SK-N-MC (cell line): ENCODE results near the gene HENMT1.
"Not testable (repeated sequence)": the region's sequence is repeated elsewhere in the genome, so short reads cannot be mapped to it uniquely, and the experiment has no call there.

ENCODE experiments used
- DNase-seq: peaks from one replicate; pipeline ENCODE4 v3.0.0-alpha.2; 2011; ENCODE audit warnings: low read depth, low spot score
- H3K27ac ChIP-seq: fragments of 200-600 bp; sonication (generic); 2 replicates; pipeline ENCODE4 v1.5.1; 2016; ENCODE audit warnings: mixed run types
- H3K36me3 ChIP-seq: fragments of 200-600 bp; sonication (generic); 2 replicates; pipeline ENCODE4 v1.6.1; 2017; ENCODE audit warnings: antibody characterized with exemption, low read length, mixed read lengths; ENCODE audit not compliant: insufficient read depth
- H3K4me3 ChIP-seq: fragments of 200-600 bp; sonication (generic); 2 replicates; pipeline ENCODE4 v1.5.1; 2016
- H3K9ac ChIP-seq: fragments of 200-600 bp; sonication (generic); 2 replicates; pipeline ENCODE4 v1.8.0; 2017; ENCODE audit warnings: mixed run types, mixed read lengths; ENCODE audit not compliant: insufficient read length
- H3K9me3 ChIP-seq: fragments of 200-600 bp; sonication (generic); 2 replicates; pipeline ENCODE4 v1.6.1; 2017; ENCODE audit warnings: low read depth, mild to moderate bottlenecking, antibody characterized with exemption, low read length, moderate library complexity, mixed read lengths
- EZH2 ChIP-seq: fragments of 200-600 bp; sonication (generic); IDR thresholded peaks from one replicate; pipeline ENCODE4 v1.6.1; 2017; ENCODE audit warnings: antibody characterized with exemption
- FOXP2 ChIP-seq: optimal IDR thresholded peaks from 2 replicates; pipeline ENCODE3; 2011; ENCODE audit warnings: mild to moderate bottlenecking, moderate library complexity; ENCODE audit not compliant: insufficient read depth; ENCODE audit errors: extremely low read length, control extremely low read depth
- POLR2AphosphoS5 ChIP-seq: IDR thresholded peaks from 2 replicates; pipeline ENCODE4 v1.6.1; 2012; ENCODE audit warnings: mild to moderate bottlenecking, low read depth, low read length, borderline replicate concordance

HENMT1 gene

DNA sequence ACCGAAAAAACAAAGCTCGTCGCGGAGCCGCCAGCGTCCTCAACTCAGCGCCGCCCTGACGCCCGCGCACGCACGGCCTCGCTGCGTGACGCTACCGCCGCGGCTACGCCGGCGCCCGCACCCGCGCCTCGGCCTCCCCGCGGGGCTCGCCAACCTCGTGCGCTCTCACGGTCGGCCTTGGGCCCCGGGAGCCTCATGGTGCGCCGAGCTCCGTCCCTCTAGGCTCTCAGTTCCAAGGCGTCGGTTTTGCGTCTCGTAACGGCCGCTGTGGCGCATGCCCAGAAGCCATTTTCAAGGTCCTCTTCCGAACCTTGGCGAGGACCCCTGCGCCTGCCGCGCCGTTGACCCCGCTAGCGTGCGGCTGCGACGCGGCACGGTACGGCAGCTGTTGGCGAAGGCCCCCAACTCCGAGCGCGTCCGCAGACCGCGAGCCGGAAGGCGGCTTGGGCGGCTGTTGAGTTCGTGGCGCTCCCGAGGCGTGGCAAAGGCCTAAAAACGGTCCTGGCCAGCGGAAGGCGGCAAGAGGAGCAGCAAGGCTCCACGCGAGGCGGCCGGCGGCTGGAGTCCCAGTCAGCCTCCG lies at the start of gene HENMT1:
HENMT1 (minus strand) TSS at position 64 of the 580 bp plus-strand sequence. CDS start 1,209 bp downstream, outside the sequence.
- no peak within 1 kb of the TSS for H3K9ac ChIP-seq
- no peak within 1 kb of the TSS for H3K4me3 ChIP-seq
- no peak for TF ChIP-seq POLR2AphosphoS5
- no peak for TF ChIP-seq EZH2
- TF ChIP-seq FOXP2 = no peak
- no peak for DNase-seq
- no peaks in the 10 kb centered on the region for H3K36me3 ChIP-seq
- H3K27ac ChIP-seq = no peak within 1 kb of the TSS
- H3K9me3 ChIP-seq = no peaks in the 10 kb centered on the region

GRCh38 chr1:108708691-108709660 lies 48.1 kb upstream of the HENMT1 start:
- H3K4me3 ChIP-seq = no peak overlapping the region
- no peak overlapping the region for H3K9ac ChIP-seq
- DNase-seq = no peak
- H3K9me3 ChIP-seq = no peaks in the 10 kb centered on the region
- TF ChIP-seq POLR2AphosphoS5 = no peak
- TF ChIP-seq FOXP2 = no peak
- no peak for TF ChIP-seq EZH2
- no peaks in the 10 kb centered on the region for H3K36me3 ChIP-seq
- no peak overlapping the region for H3K27ac ChIP-seq

DNA sequence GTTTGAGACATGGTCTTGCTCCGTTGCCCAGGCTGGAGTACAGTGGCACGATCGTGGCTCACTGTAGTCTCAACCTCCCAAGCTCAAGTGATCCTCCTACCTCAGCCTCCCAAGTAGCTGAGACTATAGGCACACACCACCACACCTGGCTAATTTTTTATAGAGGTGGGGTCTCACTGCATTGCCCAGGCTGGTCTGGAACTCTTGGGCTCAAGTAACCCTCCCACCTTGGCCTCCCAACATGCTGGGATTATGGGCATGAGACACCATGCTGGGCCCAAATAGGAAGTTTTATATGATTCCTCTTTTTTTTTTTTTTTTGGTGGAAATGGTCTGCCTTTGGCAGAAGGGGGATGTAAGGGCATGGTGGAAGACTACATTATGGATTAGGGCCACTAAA lies 45.8 kb upstream of the HENMT1 start:
- no peaks in the 10 kb centered on the region for H3K9me3 ChIP-seq
- H3K4me3 ChIP-seq = no peak overlapping the region
- no peak for TF ChIP-seq EZH2
- no peak for TF ChIP-seq POLR2AphosphoS5
- no peak for TF ChIP-seq FOXP2
- no peak overlapping the region for H3K27ac ChIP-seq
- H3K36me3 ChIP-seq = peaks cover 3% of the 10 kb centered on the region; the same call in 1 of the 2 replicates
- no peak for DNase-seq
- H3K9ac ChIP-seq = no peak overlapping the region

GRCh38 chr1:108704496-108704895 lies 43.6 kb upstream of the HENMT1 start:
- H3K27ac ChIP-seq = no peak overlapping the region
- no peak overlapping the region for H3K4me3 ChIP-seq
- H3K36me3 ChIP-seq = peaks cover 25% of the 10 kb centered on the region
- no peaks in the 10 kb centered on the region for H3K9me3 ChIP-seq
- H3K9ac ChIP-seq = no peak overlapping the region
- TF ChIP-seq POLR2AphosphoS5 = no peak
- TF ChIP-seq EZH2 = no peak
- TF ChIP-seq FOXP2 = no peak
- no peak for DNase-seq

- Histone ChIP-seq H3K4me3 (no peak overlapping the region), H3K27ac (no peak overlapping the region), H3K36me3 (peaks cover 30% of the 10 kb centered on the region), H3K9ac (no peak overlapping the region), H3K9me3 (no peaks in the 10 kb centered on the region)
- TF ChIP-seq EZH2 (no peak), POLR2AphosphoS5 (no peak), FOXP2 (no peak)
- no peak for DNase-seq
These were observed 43.0 kb upstream of the HENMT1 start for GRCh38 chr1:108703939-108704338.

GRCh38 chr1:108702109-108702508 lies 41.2 kb upstream of the HENMT1 start:
- peaks cover 49% of the 10 kb centered on the region for H3K36me3 ChIP-seq
- DNase-seq, H3K9me3 ChIP-seq, H3K9ac ChIP-seq, H3K27ac ChIP-seq, H3K4me3 ChIP-seq: not testable (repeated sequence)

- TF ChIP-seq POLR2AphosphoS5 = no peak
- TF ChIP-seq FOXP2 = no peak
- no peak for TF ChIP-seq EZH2
- Histone ChIP-seq H3K9me3 (no peaks in the 10 kb centered on the region), H3K9ac (no peak overlapping the region), H3K27ac (no peak overlapping the region), H3K36me3 (peaks cover 57% of the 10 kb centered on the region), H3K4me3 (no peak overlapping the region)
- no peak for DNase-seq
These were observed 40.4 kb upstream of the HENMT1 start for GRCh38 chr1:108701176-108701849.

- TF ChIP-seq EZH2 = no peak
- TF ChIP-seq FOXP2 = no peak
- no peak; the same call in 1 of the 2 replicates for TF ChIP-seq POLR2AphosphoS5
- Histone ChIP-seq H3K9ac (no peak overlapping the region), H3K36me3 (peaks cover 71% of the 10 kb centered on the region), H3K9me3 (no peaks in the 10 kb centered on the region), H3K4me3 (no peak overlapping the region), H3K27ac (no peak overlapping the region)
- DNase-seq = no peak
These were observed 38.8 kb upstream of the HENMT1 start for GRCh38 chr1:108699375-108700332.
